Adrenal gland (tissue), 5 donors: ENCODE data around the gene PLEKHA5.

Source experiments
- POLR2A ChIP-seq, 2 donors: fragments of 450-650 bp; IDR thresholded peaks; one replicate each; pipeline ENCODE4 v1.6.1; 2017; ENCODE audit warnings: antibody characterized with exemption in 2 of 2, mild to moderate bottlenecking in 2 of 2, moderate library complexity in 1 of 2
- TF ChIP-seq, protein P1 (sequence below), 6 experiments: fragments of 450-650 bp in 4 of 6; fragments of 200-600 bp in 2 of 6; sonication (generic) in 1 of 6; IDR thresholded peaks; 1 replicate in 5 of 6; 2 replicates in 1 of 6; pipeline versions ENCODE4 v1.5.1 to v1.8.0; 2016 to 2021; ENCODE audit warnings: antibody characterized with exemption in 6 of 6, mild to moderate bottlenecking in 2 of 6, moderate library complexity in 1 of 6
- donor health status: DM: no; HTN: no; CAD: no.

DNA sequence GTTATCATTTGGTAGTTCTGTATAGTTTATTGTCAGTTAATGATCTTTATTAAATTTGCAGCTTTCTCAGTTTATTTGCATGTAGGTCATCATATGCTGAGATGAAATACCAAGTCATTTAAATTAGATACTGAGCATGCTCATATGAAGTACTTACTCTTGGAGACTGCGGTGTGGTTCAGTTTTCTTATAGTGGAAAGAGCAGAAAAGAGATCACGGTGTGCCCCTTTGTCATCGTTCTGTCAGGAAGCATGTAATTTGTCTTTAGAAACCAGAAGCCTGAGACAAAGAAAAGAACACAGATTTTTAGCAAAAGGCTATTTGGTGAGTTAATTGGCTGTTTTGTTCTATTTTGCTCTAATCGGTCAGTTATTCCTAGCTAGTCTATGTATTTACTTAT lies 75.6 kb downstream of the PLEKHA5 start:
- no peak for TF ChIP-seq POLR2A (IDR thresholded peaks at IDR 0.05)
- TF ChIP-seq, protein P1, sequence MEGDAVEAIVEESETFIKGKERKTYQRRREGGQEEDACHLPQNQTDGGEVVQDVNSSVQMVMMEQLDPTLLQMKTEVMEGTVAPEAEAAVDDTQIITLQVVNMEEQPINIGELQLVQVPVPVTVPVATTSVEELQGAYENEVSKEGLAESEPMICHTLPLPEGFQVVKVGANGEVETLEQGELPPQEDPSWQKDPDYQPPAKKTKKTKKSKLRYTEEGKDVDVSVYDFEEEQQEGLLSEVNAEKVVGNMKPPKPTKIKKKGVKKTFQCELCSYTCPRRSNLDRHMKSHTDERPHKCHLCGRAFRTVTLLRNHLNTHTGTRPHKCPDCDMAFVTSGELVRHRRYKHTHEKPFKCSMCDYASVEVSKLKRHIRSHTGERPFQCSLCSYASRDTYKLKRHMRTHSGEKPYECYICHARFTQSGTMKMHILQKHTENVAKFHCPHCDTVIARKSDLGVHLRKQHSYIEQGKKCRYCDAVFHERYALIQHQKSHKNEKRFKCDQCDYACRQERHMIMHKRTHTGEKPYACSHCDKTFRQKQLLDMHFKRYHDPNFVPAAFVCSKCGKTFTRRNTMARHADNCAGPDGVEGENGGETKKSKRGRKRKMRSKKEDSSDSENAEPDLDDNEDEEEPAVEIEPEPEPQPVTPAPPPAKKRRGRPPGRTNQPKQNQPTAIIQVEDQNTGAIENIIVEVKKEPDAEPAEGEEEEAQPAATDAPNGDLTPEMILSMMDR (IDR thresholded peaks at IDR 0.05): no peak
